Measurements from ENCODE around the gene ALK. TPM values are rescaled to one million over a fixed set of nuclear protein-coding genes. Genes with fewer than 3 reads are reported as not detected.
"Not testable (repeated sequence)": the region's sequence is repeated elsewhere in the genome, so short reads cannot be mapped to it uniquely, and the experiment has no call there.

ALK gene
- total RNA-seq, 4 donors from 2014 or later, result 0.06 to 4.1 TPM; not detected in 2

GRCh38 chr2:29261003-29261402 lies 660.4 kb downstream of the ALK start:
- Histone ChIP-seq H3K9me3 (no peaks in the 10 kb centered on the region), H3K4me3 (no peak overlapping the region), H3K27ac (no peak overlapping the region), H3K36me3 (no peaks in the 10 kb centered on the region), H3K4me1 (no peaks in the 10 kb centered on the region), H3K27me3 (no peaks in the 10 kb centered on the region)
- intact Hi-C loops (cut with DNase I; ENCODE audit: low total_unique reads), result no loop called here
- TF ChIP-seq CTCF (IDR thresholded peaks at IDR 0.05) (no peak), POLR2A (IDR thresholded peaks at IDR 0.05) (no peak)
- DNase-seq, result no peak

GRCh38 chr2:29260142-29260772 lies 661.1 kb downstream of the ALK start:
- no peaks in the 10 kb centered on the region for H3K27me3 ChIP-seq
- no peak for DNase-seq
- intact Hi-C loops (cut with DNase I; ENCODE audit: low total_unique reads), result no loop called here
- no peaks in the 10 kb centered on the region for H3K36me3 ChIP-seq
- no peaks in the 10 kb centered on the region for H3K9me3 ChIP-seq
- H3K4me3 ChIP-seq, result no peak overlapping the region
- H3K4me1 ChIP-seq, result no peaks in the 10 kb centered on the region
- TF ChIP-seq CTCF (IDR thresholded peaks at IDR 0.05), result no peak
- no peak for TF ChIP-seq POLR2A (IDR thresholded peaks at IDR 0.05)
- H3K27ac ChIP-seq, result no peak overlapping the region

GRCh38 chr2:29259221-29259620 lies 662.2 kb downstream of the ALK start:
- no peak overlapping the region for H3K27ac ChIP-seq
- DNase-seq, result no peak
- no peaks in the 10 kb centered on the region for H3K36me3 ChIP-seq
- no peaks in the 10 kb centered on the region for H3K27me3 ChIP-seq
- H3K9me3 ChIP-seq, result no peaks in the 10 kb centered on the region
- no peaks in the 10 kb centered on the region for H3K4me1 ChIP-seq
- intact Hi-C loops (cut with DNase I; ENCODE audit: low total_unique reads), result no loop called here
- TF ChIP-seq CTCF (IDR thresholded peaks at IDR 0.05) (no peak), POLR2A (IDR thresholded peaks at IDR 0.05) (no peak)
- H3K4me3 ChIP-seq, result no peak overlapping the region

GRCh38 chr2:29255004-29255403 lies 666.4 kb downstream of the ALK start:
- intact Hi-C loops (cut with DNase I; ENCODE audit: low total_unique reads), result no loop called here
- Histone ChIP-seq H3K27me3 (no peaks in the 10 kb centered on the region), H3K9me3 (no peaks in the 10 kb centered on the region), H3K36me3 (no peaks in the 10 kb centered on the region), H3K27ac (no peak overlapping the region), H3K4me1 (no peaks in the 10 kb centered on the region), H3K4me3 (no peak overlapping the region)
- TF ChIP-seq CTCF (IDR thresholded peaks at IDR 0.05) (no peak), POLR2A (IDR thresholded peaks at IDR 0.05) (no peak)
- DNase-seq, result no peak

GRCh38 chr2:29253495-29254275 lies 667.7 kb downstream of the ALK start:
- H3K9me3 ChIP-seq; H3K36me3 ChIP-seq; H3K27me3 ChIP-seq; intact Hi-C loops (cut with DNase I; ENCODE audit: low total_unique reads); DNase-seq; H3K27ac ChIP-seq; H3K4me3 ChIP-seq; H3K4me1 ChIP-seq: not testable (repeated sequence)
